ENCODE measurements around the gene DHCR24.

GRCh38 chr1:54876814-54877213 is 10.2 kb downstream of the DHCR24 start:
- TF ChIP-seq, protein P1, sequence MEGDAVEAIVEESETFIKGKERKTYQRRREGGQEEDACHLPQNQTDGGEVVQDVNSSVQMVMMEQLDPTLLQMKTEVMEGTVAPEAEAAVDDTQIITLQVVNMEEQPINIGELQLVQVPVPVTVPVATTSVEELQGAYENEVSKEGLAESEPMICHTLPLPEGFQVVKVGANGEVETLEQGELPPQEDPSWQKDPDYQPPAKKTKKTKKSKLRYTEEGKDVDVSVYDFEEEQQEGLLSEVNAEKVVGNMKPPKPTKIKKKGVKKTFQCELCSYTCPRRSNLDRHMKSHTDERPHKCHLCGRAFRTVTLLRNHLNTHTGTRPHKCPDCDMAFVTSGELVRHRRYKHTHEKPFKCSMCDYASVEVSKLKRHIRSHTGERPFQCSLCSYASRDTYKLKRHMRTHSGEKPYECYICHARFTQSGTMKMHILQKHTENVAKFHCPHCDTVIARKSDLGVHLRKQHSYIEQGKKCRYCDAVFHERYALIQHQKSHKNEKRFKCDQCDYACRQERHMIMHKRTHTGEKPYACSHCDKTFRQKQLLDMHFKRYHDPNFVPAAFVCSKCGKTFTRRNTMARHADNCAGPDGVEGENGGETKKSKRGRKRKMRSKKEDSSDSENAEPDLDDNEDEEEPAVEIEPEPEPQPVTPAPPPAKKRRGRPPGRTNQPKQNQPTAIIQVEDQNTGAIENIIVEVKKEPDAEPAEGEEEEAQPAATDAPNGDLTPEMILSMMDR (IDR thresholded peaks at IDR 0.05) = no peak
- TF ChIP-seq POLR2A (IDR thresholded peaks at IDR 0.05) = no peak

Data from body of pancreas (tissue), 4 donors.